Raji (cell line): ENCODE measurements around the gene ANKFY1.

Experiments
- POLR2A ChIP-seq: IDR thresholded peaks from 2 replicates; pipeline ENCODE4 v1.6.1; 2011; ENCODE audit warnings: low read depth, low read length, control low read depth; ENCODE audit not compliant: insufficient read depth

ANKFY1 gene

GRCh38 chr17:4270736-4271135 is 7.0 kb upstream of the ANKFY1 start:
- TF ChIP-seq POLR2A = no peak

GRCh38 chr17:4269915-4270314 is 6.1 kb upstream of the ANKFY1 start:
- no peak for TF ChIP-seq POLR2A

- no peak for TF ChIP-seq POLR2A
Observed at GRCh38 chr17:4267402-4267801, 3.6 kb upstream of the ANKFY1 start.

- no peak for TF ChIP-seq POLR2A
Observed at GRCh38 chr17:4266550-4266949, 2.8 kb upstream of the ANKFY1 start.

GRCh38 chr17:4262703-4263102 is 1.1 kb downstream of the ANKFY1 start:
- no peak for TF ChIP-seq POLR2A

- no peak for TF ChIP-seq POLR2A
Observed at GRCh38 chr17:4261452-4261851, 2.3 kb downstream of the ANKFY1 start.

GRCh38 chr17:4258867-4259266 is 4.9 kb downstream of the ANKFY1 start:
- TF ChIP-seq POLR2A = no peak

GRCh38 chr17:4256952-4257351 is 6.8 kb downstream of the ANKFY1 start:
- TF ChIP-seq POLR2A = no peak

GRCh38 chr17:4250887-4251286 is 12.9 kb downstream of the ANKFY1 start:
- no peak for TF ChIP-seq POLR2A

GRCh38 chr17:4249452-4250029 is 14.2 kb downstream of the ANKFY1 start:
- no peak for TF ChIP-seq POLR2A

- no peak for TF ChIP-seq POLR2A
Observed at GRCh38 chr17:4248504-4249277, 15.1 kb downstream of the ANKFY1 start.

- TF ChIP-seq POLR2A = no peak
Observed at GRCh38 chr17:4247971-4248388, 15.8 kb downstream of the ANKFY1 start.

GRCh38 chr17:4247361-4247970 is 16.3 kb downstream of the ANKFY1 start:
- no peak for TF ChIP-seq POLR2A

GRCh38 chr17:4246674-4247073 is 17.1 kb downstream of the ANKFY1 start:
- TF ChIP-seq POLR2A = no peak

GRCh38 chr17:4241535-4241934 is 22.2 kb downstream of the ANKFY1 start:
- TF ChIP-seq POLR2A = no peak

GRCh38 chr17:4236456-4236855 is 27.3 kb downstream of the ANKFY1 start:
- no peak for TF ChIP-seq POLR2A
